ENCODE results near the gene FMNL2.

Gene FMNL2

GRCh38 chr2:152402780-152403759, 68.1 kb downstream of the FMNL2 start:
- no peak for DNase-seq (ENCODE audit: low spot score)

GRCh38 chr2:152405206-152406118, 70.5 kb downstream of the FMNL2 start:
- peak; percentile 68 for DNase-seq (ENCODE audit: low spot score)

DNA sequence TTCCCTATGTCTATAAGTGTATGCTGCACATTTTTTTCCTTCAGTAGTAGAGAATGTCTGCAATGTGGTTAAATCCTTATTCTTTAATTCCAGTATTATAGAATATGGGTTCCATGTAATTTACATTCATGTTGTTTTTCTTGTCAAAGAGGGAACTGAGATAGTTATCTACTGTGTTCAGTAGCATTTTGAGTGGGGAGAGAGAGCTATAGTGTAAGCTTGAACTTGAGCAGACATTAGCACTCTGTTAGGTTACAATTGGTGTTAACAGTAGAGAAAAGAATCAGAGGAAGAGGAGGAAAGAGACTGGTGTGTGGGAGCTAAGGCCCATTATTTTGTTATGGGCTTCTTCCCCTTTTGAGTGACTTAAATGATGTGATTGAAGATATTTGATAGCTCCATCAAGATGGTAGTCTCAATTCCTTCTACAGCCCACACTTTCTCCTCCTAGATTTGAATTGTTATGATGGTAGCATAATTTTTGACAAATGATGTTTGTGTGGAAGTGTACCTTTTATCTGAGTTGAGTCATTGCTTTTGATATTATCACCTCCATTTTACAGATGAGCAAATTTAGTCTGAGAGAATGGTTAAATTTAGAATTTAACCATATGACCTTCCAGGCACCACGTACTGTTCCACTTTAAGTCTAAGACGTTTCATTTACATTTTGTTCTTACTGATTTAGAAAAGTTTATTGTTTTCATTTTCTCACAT, 71.3 kb downstream of the FMNL2 start:
- no peak for DNase-seq (ENCODE audit: low spot score)

DNA sequence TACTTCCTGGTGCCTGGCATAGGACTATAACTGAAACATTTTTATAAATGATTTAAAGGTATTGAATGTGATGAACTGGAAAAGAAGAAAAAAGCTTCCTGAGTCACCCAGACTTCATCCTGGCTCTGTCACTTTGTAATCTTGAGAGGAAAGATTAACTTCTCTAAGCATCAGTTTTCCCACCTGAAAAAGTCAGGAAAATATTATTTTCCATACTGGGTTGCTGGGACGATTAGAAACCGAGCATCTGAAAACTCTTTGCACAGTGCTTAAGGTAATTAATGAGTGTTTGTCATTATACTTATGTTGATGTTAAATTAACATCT, 71.8 kb downstream of the FMNL2 start:
- no peak for DNase-seq (ENCODE audit: low spot score)

- DNase-seq (ENCODE audit: low spot score), result no peak
Observed at GRCh38 chr2:152407204-152407721, 72.3 kb downstream of the FMNL2 start.

DNA sequence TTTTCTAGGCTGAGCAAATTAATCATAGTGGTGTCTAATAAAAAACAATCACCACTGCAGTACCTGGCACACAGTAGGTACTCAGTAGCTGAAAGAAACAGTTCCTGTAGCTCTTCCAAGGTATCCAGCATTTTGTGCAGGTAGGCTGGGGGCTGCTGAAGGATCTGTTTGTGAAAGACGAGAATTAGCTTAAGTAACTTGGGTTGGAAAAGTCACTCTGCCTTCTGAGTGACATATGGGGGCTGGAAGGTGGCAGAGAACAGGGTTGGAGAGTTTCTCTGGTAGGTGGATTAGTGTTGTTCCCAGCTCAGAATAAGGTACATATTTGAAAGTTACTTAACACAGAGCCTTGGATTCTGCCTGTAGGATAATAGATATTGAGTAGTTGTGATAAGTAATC, 72.8 kb downstream of the FMNL2 start:
- DNase-seq (ENCODE audit: low spot score), result no peak

GRCh38 chr2:152408254-152408653, 73.3 kb downstream of the FMNL2 start:
- no peak for DNase-seq (ENCODE audit: low spot score)

DNA sequence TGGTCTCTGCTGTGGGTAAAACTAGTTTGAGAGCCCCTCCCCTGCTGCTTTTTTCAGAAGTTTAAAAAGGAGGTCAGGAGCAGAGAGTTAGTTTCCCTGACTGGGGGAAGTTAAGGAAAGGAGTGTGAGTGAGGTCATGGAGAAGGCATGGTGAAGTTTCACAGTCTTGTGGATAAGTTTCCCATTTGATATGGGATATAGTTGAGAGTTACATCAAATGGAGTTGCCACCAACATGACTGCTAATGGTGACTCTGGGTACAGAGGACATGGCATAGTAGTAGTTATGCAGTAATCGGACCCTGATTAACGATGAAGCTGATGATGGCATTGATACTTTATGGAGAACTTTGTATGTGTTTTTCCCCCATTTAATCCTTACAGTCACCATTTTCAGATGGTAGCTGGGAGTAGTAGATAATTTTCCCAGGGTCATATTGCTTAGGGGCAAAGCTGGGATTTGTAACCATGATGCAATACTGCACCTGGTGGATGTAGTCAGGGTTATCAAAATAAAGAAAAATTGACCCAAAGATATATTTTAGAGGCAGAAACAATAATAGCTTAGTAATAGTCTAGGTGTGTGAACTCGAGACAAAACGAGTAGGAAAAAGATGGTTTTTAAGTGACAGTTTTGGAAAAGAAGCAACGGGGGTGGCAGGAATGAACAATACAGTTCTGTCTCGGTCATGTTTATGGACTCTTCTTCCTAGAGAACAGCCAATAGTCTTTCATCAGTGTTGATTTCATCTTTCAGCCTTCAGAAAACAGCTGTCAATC, 74.6 kb downstream of the FMNL2 start:
- DNase-seq (ENCODE audit: low spot score), result no peak

- DNase-seq (ENCODE audit: low spot score), result no peak
Observed at GRCh38 chr2:152410165-152410597, 75.2 kb downstream of the FMNL2 start.

DNA sequence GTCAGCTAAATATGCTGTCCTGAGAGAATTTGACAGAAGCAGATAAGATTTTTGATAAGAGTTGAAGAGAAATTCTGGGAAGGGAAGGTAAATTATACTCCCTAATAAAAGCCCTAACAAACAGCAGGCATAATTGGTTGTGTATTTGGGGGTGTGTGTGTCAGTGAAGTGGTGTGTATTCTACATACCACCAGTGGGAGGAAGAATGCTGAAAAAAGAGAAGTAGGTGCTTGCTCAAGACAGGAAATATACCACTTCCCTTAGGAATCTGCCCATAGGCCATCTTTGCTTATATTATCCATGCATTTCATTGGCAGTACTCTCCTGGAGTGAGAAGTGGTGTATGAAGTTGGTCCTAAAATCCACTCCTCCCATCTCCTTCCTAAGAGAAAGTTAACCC, 76.2 kb downstream of the FMNL2 start:
- no peak for DNase-seq (ENCODE audit: low spot score)

DNA sequence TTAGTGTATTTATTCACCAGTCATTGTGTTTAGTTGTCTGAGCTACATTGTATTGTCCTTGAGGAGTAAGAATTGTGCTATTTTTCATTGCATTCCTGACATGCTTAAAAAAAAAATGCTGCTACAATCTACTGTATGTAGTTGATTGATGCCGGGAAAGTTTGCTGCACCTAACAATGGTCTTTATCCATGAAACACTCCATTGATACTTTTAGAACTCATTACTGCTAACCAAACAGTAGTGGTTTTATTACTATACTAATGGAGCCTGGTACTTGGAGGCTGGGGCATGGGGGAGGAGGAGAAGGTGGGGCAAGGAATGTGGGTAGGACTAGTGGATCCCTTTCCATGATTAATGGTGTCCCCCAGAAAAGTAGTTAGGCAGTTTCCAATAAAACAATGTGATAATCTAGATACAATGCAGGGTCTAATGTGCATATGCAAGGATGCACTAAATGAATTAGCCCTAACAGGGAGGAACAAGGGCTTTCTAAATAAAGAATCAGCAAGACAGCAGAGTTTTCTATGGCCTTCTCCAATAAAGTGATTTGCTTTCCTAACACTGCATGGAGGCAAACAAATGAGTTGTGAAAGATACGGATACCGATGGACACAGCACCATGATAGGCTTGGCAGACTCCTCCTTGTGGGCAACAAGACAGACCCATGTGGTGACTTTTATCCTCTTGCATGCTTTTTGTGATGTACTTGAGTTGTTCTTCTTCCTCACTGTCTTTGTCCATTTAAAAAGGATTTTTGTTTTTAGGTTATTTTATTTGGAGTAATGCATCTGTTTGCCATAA, 78.5 kb downstream of the FMNL2 start:
- no peak for DNase-seq (ENCODE audit: low spot score)

GRCh38 chr2:152415231-152415642, 80.3 kb downstream of the FMNL2 start:
- DNase-seq (ENCODE audit: low spot score), result peak; percentile 57

GRCh38 chr2:152415796-152416195, 80.8 kb downstream of the FMNL2 start:
- no peak for DNase-seq (ENCODE audit: low spot score)

DNA sequence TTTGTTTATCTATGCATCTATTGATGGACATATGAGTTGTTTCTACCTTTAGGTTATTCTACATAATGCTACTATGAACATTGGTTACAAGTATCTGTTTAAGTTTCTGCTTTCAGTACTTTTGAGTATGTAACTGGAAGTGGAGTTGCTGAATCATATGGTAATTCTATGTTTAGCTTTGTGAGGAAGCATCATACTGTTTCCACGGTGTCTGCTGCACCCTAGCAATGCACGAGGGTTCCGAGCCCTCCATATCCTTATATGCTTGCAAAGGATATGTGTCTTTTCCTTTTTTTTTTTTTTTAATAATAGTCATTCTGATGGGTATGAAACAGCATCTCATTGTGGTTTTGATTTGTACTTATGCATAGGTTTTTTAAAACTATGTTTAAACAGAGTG, 83.7 kb downstream of the FMNL2 start:
- no peak for DNase-seq (ENCODE audit: low spot score)

DNA sequence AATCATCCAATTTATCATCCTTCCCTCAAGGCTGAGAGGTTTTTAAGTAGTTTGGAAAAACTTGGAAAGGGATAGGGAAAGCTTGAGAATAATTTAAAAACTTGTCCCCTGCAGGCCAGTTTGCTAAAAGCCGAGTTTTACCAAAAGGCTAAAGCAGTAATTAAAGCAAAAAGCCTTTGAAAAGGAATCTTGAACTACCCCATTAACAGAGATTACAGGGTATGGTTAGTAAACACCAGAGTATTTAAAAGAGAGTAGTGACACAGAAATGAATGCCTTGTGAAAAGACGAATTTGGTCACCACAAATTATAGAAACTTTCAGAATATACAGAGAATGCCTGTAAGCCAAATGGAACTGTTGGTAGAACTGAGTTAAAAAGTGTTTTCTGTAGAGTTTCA, 85.0 kb downstream of the FMNL2 start:
- DNase-seq (ENCODE audit: low spot score), result no peak

DNA sequence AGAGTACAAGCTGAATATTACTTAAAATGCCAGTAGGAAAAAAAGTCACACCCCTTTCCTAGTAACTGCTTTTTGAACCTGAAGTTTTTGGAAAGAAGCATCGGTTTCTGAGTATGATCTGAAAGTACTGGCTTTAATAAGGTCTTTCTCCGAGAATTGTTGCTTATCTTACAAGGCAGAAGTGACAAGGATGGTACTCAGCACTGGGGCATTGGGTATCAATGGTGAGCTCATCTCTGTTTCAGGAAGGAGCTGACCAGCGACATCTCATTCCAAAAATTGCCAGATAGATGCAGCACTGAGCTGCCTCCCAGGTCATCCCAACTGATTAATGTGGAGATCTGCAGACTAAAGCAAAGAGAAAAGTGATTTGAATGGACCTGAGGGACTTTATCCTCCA, 85.4 kb downstream of the FMNL2 start:
- no peak for DNase-seq (ENCODE audit: low spot score)

DNA sequence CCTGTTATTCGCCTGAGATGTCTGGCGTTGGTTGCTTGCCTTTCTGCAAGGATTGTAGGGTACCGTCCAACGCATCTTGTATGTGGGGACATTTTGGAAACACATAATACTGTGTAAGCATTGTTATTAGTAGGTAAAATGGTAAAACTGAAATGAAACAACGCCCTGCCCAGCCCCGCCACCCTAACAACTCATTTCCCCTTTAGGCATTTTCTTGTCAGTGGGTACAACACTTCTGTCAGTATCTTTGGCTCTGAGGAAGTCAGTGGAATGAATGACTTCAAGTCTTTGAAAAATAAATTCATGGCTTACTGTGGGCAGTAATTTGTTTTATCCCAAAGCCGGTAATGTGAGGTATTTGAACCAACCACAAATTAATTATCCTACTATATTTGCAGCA, 86.0 kb downstream of the FMNL2 start:
- DNase-seq (ENCODE audit: low spot score), result no peak

DNA sequence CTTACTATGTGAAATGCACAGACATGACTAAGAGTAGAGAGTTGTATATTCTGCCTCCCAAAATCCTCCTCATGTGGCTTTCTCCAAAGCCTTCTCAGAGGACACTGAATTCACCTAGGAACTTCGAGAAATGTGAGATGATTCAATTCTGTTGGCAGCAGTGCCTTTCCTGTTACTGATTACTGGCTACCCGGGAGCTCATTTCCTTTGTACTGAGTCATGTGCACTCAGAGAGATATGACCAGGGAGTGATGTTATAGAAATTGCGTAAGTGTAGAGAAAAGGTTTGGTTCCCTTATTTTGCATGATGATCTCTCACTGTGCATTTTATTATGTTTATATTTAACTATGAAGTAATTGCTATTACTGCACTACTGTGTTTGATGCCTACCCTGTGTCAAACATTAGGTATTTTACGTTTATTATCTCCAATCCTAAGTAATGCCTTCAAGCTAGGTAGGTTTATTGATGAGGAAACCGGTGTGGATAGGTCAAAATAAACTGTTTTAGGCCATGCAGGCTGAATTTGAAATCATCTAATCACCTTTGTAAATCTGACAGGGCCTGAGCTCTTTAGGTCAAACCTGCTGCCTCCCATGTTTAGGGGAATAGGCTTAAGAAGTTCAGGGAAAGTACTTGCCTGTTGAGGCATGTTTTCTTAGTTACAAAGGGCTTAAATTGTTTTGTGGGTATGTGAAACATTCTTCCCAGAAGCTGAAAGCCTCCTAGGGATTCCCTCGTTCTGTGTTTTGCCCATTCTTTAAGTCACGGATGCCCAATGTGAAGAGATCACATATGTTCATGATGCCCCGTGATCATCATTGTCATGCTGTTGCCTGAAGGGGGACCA, 86.8 kb downstream of the FMNL2 start:
- peak; percentile 32 for DNase-seq (ENCODE audit: low spot score)

DNA sequence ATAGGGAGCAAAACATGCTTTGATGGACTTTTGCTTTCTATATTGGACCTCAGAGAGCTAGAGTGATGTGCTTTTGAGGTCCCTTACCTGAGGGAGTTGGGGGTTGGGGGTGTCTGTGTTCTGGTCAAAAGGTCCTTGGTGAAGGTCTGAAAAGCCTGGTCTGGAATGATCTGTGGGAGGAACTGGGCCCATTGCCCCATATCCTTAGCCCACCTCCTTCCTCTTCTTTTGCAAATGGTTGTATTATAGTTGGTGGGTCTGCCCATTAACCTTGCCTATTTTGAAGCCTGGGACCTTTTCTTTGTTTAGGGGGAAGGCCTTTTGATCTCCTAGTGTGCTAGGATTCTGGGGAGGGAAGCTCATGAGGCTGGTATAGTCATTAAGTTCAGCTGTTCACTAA, 88.7 kb downstream of the FMNL2 start:
- DNase-seq (ENCODE audit: low spot score), result no peak
